AG08395 (cell line): ENCODE data around the gene FFAR4.
A peak's percentile ranks its signal among the peaks of the same experiment; 100 is the strongest.
"Not testable (repeated sequence)": the region's sequence is repeated elsewhere in the genome, so short reads cannot be mapped to it uniquely, and the experiment has no call there.

ENCODE experiments used
- DNase-seq: peaks from one replicate; pipeline ENCODE4 v3.0.0; 2012; ENCODE audit warnings: mixed read lengths, low spot score

FFAR4 gene

GRCh38 chr10:93566435-93567276 lies at the start of gene FFAR4:
TSS of gene FFAR4 (plus strand) at chr10:93566665. CDS start at chr10:93566721, 56 bp downstream.
- DNase-seq = no peak

- DNase-seq = no peak
These were observed 47.9 kb upstream of the FFAR4 start for GRCh38 chr10:93518531-93518930.

DNA sequence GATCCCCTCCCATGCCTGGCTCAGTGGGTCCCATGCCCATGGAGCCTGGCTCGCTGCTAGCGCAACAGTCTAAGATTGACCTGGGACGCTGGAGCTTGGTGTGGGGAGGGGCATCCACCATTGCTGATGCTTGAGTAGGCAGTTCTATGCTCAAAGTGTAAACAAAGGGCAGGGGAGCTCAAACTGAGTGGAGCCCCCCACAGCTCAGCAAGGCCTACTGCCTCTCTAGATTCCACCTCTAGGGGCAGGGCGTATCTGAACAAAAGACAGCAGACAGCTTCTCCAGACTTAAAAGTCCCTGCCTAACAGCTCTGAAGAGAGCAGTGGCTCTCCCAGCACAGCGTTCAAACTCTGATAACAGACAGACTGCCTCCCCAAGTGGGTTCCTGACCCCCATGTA lies 31.2 kb upstream of the FFAR4 start:
- DNase-seq = no peak

DNA sequence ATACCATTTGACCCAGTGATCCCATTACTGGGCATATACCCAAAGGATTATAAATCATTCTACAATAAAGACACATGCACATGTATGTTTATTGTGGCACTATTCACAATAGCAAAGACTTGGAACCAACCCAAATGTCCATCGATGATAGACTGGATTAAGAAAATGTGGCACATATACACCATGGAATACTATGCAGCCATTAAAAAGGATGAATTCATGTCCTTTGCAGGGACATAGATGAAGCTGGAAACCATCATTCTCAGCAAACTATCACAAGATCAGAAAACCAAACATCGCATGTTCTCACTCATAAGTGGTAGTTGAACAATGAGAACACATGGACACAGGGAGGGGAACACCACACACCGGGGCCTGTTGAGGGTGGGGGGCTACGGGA lies 25.6 kb upstream of the FFAR4 start:
- not testable (repeated sequence) for DNase-seq

DNA sequence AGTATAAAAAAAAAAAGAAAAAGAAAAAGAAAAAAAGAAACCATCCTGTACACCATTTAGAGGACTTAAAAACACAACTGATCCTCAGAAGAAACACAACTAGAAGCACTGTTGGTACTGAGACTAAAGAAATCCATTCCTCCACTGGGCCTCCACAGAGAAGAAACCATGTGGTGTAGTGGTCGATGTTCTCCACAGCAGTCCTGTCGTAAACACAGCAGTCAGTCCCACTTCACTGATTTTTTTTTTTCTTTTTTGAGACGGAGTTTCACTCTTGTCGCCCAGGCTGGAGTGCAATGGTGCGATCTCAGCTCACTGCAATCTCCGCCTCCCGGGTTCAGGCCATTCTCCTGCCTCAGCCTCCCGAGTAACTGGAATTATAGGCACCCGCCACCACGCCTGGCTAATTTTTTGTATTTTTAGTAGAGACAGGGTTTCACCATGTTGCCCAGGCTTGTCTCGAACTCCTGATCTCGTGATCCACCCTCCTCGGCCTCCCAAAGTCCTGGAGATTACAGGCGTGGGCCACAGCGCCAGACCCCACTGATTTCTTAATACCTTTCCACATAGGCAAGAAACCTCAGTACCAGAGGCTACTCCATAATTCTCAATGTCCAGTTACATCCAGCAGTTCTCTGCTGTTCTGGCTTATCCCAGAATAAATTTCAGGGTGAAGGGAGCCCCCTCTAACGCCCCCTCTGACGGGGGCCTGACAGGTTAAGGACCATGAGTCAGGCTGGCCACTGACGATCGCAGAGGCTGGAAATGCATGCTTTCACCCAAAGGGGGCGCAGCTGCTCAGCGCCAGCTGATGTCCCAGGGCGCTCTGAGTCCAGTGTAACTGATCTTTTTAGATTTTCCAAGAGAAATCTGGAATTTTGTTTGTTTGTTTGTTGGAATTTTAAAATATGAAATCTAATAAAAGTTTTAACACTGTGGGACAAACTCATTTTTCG lies 24.8 kb upstream of the FFAR4 start:
- peak; percentile 61 for DNase-seq

GRCh38 chr10:93542358-93542791 lies 24.1 kb upstream of the FFAR4 start:
- DNase-seq = peak; percentile 34

DNA sequence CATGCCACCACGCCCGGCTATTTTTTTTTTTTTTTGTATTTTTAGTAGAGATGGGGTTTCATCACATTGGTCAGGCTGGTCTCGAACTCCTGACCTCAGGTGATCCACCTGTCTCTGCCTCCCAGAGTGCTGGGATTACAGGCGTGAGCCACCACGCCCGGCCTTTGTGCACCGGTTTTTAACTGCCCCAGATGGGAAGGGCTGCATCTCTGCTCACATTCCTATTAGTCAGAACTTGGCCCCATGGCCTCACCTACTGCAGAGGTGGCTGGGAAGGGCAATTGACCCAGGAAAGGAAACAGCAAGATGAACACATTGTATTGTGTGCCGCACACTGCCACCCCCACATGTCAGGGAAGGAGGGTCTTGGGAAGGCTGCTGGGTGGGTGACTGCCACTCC lies 19.5 kb upstream of the FFAR4 start:
- DNase-seq = not testable (repeated sequence)

GRCh38 chr10:93547522-93547921 lies 18.9 kb upstream of the FFAR4 start:
- DNase-seq = no peak

DNA sequence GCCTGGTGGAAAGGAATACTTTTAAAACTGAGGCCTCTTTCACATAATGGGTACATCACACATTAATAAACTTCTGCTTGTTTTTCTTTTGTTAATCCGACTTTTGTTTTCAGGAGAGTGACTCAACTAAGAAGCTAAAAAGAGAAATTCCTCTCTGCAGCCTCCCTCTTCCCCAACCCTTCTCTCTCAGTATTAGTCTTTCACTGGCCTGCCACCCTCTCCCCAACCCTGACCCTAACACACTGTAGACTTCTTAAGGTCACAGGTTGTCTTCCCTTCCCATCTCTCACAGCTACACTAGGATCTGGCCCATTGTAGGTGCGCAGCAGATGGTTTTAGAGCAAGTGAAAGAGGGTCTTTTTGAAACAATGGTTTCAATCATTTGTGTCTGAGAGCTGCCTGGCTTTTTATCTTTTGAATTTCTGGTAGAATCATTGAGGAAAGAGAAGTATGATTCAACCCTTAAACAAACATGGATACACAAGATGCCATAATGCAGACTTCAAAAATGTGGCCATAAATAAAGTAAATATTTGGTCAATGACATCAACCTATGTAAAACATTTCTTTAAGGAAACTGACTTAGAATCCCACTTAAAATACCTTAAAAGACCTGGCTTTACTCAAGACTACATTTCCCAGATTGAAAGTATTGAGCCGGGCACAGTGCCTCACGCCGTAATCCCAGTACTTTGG lies 17.9 kb upstream of the FFAR4 start:
- no peak for DNase-seq

- DNase-seq = no peak
These were observed 15.9 kb upstream of the FFAR4 start for GRCh38 chr10:93550606-93551005.

GRCh38 chr10:93552780-93553179 lies 13.7 kb upstream of the FFAR4 start:
- DNase-seq = no peak

- no peak for DNase-seq
These were observed 12.8 kb upstream of the FFAR4 start for GRCh38 chr10:93553482-93554315.

DNA sequence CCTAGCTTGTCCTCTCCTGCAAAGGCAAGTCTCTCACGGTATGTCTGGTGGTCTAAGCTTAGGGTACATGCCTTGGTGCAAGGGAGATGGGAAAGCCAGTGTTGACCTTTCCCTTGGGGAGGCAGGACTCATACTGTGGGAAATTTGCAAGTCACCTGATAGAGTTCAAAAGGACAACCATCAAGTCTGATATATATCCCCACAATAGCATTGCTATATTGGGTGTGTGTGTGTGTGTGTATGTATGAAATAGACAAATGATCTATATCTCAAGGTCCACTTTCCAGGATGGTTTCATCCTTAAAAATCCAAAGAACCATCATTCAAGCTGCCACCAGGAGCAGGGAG lies 12.2 kb upstream of the FFAR4 start:
- DNase-seq = no peak

GRCh38 chr10:93554760-93555432 lies 11.6 kb upstream of the FFAR4 start:
- DNase-seq = peak; percentile 78

GRCh38 chr10:93559490-93559889 lies 7.0 kb upstream of the FFAR4 start:
- no peak for DNase-seq

- DNase-seq = no peak
These were observed 5.9 kb upstream of the FFAR4 start for GRCh38 chr10:93560541-93560940.

GRCh38 chr10:93565446-93565845 lies 1.0 kb upstream of the FFAR4 start:
- DNase-seq = no peak

DNA sequence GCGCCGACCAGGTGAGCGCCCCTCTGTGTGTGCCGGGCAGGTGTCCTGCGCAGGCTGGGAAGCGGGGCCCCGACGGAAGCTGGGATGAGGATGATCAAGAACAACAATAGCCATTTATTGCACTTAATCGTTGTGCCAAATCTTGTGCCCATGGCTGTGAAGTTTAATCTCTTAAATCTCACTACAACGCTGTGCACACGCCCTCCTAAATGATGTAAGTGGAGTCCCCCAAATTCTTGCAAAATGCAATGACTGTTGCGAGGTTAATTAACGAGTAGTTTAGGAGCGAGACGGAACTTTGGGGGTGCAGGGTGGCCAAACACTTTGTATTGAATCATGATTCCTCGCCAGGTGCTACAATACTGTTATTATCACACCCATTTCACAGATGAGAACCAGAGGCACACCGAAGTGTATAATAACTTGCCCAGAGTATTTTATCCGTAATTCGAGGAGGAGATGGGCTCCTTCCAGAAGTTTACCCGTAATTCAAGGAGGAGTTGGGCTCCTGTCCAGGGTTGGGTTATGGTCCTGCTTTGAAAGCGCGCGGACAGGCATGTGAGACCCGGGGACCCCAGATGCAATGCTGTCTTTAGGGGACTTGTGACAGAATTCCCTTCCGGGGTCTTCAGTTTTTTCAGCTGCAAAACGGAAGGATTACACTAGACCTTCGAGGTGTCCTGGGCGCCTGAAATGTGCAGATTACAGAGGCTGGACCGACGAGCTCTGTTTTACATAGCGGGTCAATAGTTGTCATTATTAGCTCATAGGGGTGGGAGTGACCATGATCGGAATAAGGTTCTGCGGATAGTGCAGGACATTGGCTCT lies 1.0 kb downstream of the FFAR4 start:
- DNase-seq = no peak

- no peak for DNase-seq
These were observed 1.6 kb downstream of the FFAR4 start for GRCh38 chr10:93568105-93568390.

GRCh38 chr10:93570383-93570782 lies 3.9 kb downstream of the FFAR4 start:
- DNase-seq = no peak
